Measurements from ENCODE around the gene PLA2G2D.

PLA2G2D gene

GRCh38 chr1:20108366-20109123 lies 10.8 kb downstream of the PLA2G2D start:
- no peak for TF ChIP-seq Cebpa-rat (IDR thresholded peaks at IDR 0.05)
- Histone ChIP-seq H3K9me3 (no peaks in the 10 kb centered on the region), H3K9ac (no peak overlapping the region), H3K27me3 (no peaks in the 10 kb centered on the region), H3K36me3 (no peaks in the 10 kb centered on the region), H3K4me2 (no peak overlapping the region), H4K20me1 (no peaks in the 10 kb centered on the region), H3K4me1 (peaks cover 11% of the 10 kb centered on the region; the same call in 1 of the 2 replicates), H3K4me3 (no peak overlapping the region), H3K27ac (no peak overlapping the region)

DNA sequence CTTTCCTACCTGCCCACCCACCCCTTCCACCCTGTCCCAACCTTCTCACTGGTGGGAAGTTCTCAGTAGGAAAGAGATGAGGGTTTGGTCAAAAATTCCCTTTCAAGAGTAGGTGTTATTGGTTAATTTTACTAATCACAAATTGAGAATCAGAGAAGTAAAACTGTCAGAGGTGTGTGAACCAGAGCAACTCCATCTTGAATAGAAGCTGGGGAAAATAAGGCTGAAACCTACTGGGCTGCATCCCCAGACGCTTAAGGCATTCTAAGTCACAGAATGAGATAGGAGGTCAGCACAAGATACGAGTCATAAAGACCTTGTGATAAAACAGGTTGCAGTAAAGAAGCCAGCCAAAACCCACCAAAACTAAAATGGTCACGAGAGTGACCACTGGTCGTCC lies 11.5 kb downstream of the PLA2G2D start:
- TF ChIP-seq Cebpa-rat (IDR thresholded peaks at IDR 0.05): no peak
- no peaks in the 10 kb centered on the region for H3K36me3 ChIP-seq
- peaks cover 11% of the 10 kb centered on the region; the same call in 1 of the 2 replicates for H3K4me1 ChIP-seq
- no peak overlapping the region for H3K27ac ChIP-seq
- no peak overlapping the region for H3K4me3 ChIP-seq
- no peaks in the 10 kb centered on the region for H3K9me3 ChIP-seq
- H3K9ac ChIP-seq: no peak overlapping the region
- H4K20me1 ChIP-seq: no peaks in the 10 kb centered on the region
- H3K27me3 ChIP-seq: no peaks in the 10 kb centered on the region
- no peak overlapping the region for H3K4me2 ChIP-seq

DNA sequence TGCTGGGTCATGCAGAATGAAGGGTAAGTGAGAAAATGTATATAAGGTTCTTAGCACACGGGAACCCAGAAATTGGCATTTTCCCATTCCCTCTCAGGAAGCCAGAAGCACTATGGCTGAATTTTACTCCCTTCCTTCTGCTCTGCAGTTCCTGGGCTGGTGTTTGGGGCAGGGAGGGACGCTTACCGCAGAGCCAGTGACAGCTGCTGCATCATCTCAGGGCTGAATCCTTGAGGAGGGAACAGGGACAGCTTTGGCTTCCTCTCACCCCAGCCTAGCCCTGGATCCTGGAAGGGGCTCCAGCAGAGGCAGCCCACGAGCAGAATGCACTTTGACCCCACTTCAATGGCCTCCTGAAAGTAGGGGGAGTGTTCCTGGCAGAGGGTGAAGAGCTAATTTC lies 12.0 kb downstream of the PLA2G2D start:
- peaks cover 11% of the 10 kb centered on the region; the same call in 1 of the 2 replicates for H3K4me1 ChIP-seq
- H3K4me2 ChIP-seq: no peak overlapping the region
- no peak overlapping the region for H3K27ac ChIP-seq
- no peaks in the 10 kb centered on the region for H3K9me3 ChIP-seq
- H4K20me1 ChIP-seq: no peaks in the 10 kb centered on the region
- no peaks in the 10 kb centered on the region for H3K36me3 ChIP-seq
- TF ChIP-seq Cebpa-rat (IDR thresholded peaks at IDR 0.05): no peak
- no peak overlapping the region for H3K4me3 ChIP-seq
- H3K9ac ChIP-seq: no peak overlapping the region
- H3K27me3 ChIP-seq: no peaks in the 10 kb centered on the region

- Histone ChIP-seq H3K4me3 (no peak overlapping the region), H3K9me3 (no peaks in the 10 kb centered on the region), H3K27ac (no peak overlapping the region), H3K4me1 (peaks cover 24% of the 10 kb centered on the region), H3K36me3 (no peaks in the 10 kb centered on the region), H4K20me1 (no peaks in the 10 kb centered on the region), H3K27me3 (no peaks in the 10 kb centered on the region), H3K9ac (no peak overlapping the region), H3K4me2 (no peak overlapping the region)
- no peak for TF ChIP-seq Cebpa-rat (IDR thresholded peaks at IDR 0.05)
Observed at GRCh38 chr1:20105856-20106255, 13.5 kb downstream of the PLA2G2D start.

- H3K9ac ChIP-seq: no peak overlapping the region
- H4K20me1 ChIP-seq: no peaks in the 10 kb centered on the region
- no peaks in the 10 kb centered on the region for H3K36me3 ChIP-seq
- no peaks in the 10 kb centered on the region for H3K9me3 ChIP-seq
- H3K4me2 ChIP-seq: no peak overlapping the region
- no peak for TF ChIP-seq Cebpa-rat (IDR thresholded peaks at IDR 0.05)
- H3K27me3 ChIP-seq: no peaks in the 10 kb centered on the region
- no peak overlapping the region for H3K27ac ChIP-seq
- peaks cover 23% of the 10 kb centered on the region for H3K4me1 ChIP-seq
- no peak overlapping the region for H3K4me3 ChIP-seq
Observed at GRCh38 chr1:20102875-20103274, 16.5 kb downstream of the PLA2G2D start.

- Histone ChIP-seq H3K4me1 (peaks cover 23% of the 10 kb centered on the region), H3K4me3 (no peak overlapping the region), H3K27me3 (no peaks in the 10 kb centered on the region), H3K4me2 (peak overlapping the region; percentile 50), H4K20me1 (no peaks in the 10 kb centered on the region), H3K9ac (no peak overlapping the region), H3K9me3 (no peaks in the 10 kb centered on the region), H3K27ac (peak overlapping the region; percentile 26; the same call in 1 of the 2 replicates), H3K36me3 (no peaks in the 10 kb centered on the region)
- TF ChIP-seq Cebpa-rat (IDR thresholded peaks at IDR 0.05): no peak
Observed at GRCh38 chr1:20100632-20101355, 18.5 kb downstream of the PLA2G2D start.

DNA sequence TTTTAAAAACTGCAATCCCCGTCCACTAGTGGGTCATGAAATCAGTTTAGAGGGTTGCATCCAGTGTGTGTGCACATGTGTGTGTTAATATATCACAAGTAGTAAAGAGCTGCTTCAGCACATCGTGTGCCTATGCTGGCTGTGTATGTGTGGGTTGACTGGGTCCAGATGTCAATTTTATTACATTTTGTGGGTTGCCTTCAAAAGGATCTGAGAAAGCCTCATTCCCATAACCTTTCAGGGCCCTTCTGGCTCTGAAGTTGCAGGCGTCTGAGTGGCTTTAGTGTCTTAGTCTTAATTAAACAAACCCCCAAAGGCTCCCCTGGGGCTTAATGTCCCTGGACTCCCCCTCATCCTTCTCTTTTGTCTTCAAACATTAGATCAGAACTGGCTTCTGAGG lies 19.8 kb downstream of the PLA2G2D start:
- no peak overlapping the region for H3K4me3 ChIP-seq
- H3K4me2 ChIP-seq: no peak overlapping the region
- no peak overlapping the region for H3K9ac ChIP-seq
- H3K4me1 ChIP-seq: peaks cover 23% of the 10 kb centered on the region
- no peaks in the 10 kb centered on the region for H3K9me3 ChIP-seq
- H3K36me3 ChIP-seq: no peaks in the 10 kb centered on the region
- no peak for TF ChIP-seq Cebpa-rat (IDR thresholded peaks at IDR 0.05)
- H3K27ac ChIP-seq: no peak overlapping the region
- no peaks in the 10 kb centered on the region for H4K20me1 ChIP-seq
- no peaks in the 10 kb centered on the region for H3K27me3 ChIP-seq

GRCh38 chr1:20096840-20097447 lies 22.4 kb downstream of the PLA2G2D start:
- no peaks in the 10 kb centered on the region for H3K36me3 ChIP-seq
- no peak for TF ChIP-seq Cebpa-rat (IDR thresholded peaks at IDR 0.05)

DNA sequence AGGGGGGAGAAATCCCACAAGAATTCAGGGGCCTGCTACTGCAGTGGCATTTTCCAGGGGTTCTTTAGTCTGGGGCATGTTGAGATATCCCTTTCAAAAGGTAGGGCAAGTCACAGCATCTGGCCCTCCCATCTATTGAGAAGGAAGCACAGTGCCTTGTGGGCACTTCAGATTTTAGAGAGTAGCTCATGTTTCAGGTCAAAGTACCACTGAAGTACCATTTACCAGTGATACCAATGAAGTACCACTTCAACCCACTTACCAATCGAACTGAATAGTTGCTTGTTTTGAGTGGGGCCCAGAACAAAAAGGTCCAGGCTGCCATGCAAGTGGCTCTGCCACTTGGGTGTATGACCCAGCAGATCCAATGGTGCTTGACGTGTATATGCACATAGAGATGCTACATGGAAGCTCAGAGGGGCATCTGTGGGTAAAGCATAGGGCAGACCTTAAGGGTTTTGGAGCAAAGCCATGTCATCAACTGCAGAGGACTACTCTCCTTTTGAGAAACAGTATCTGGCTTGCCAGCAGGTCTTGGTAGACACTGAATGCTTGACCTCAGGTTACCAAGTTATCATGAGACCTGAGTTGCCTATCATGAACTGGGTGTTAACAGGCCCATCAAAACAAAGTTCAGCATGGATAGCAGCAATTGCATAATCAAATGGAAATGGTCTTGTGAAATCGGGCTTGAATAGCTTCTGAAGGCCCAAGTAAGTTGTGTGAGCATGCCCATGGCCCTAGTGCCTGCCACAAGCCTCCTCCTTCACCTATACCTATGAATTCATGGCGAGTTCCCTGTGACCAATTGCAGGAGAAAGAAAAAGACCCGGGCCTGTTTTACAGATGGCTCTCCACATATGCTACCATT lies 23.5 kb downstream of the PLA2G2D start:
- no peaks in the 10 kb centered on the region for H3K27me3 ChIP-seq

More at GRCh38 chr1:20096840-20097447, 22.4 kb downstream of the PLA2G2D start:
- H3K4me1 ChIP-seq: peaks cover 21% of the 10 kb centered on the region
- no peak overlapping the region for H3K4me3 ChIP-seq
- H3K27me3 ChIP-seq: no peaks in the 10 kb centered on the region
- no peak overlapping the region for H3K9ac ChIP-seq
- H3K9me3 ChIP-seq: no peaks in the 10 kb centered on the region
- H3K27ac ChIP-seq: no peak overlapping the region
- H4K20me1 ChIP-seq: no peaks in the 10 kb centered on the region
- no peak overlapping the region for H3K4me2 ChIP-seq

More for the DNA sequence above, 23.5 kb downstream of the PLA2G2D start:
- Histone ChIP-seq H3K27ac (no peak overlapping the region), H4K20me1 (no peaks in the 10 kb centered on the region), H3K9me3 (no peaks in the 10 kb centered on the region), H3K36me3 (no peaks in the 10 kb centered on the region), H3K9ac (no peak overlapping the region), H3K4me3 (no peak overlapping the region), H3K4me1 (peaks cover 10% of the 10 kb centered on the region), H3K4me2 (no peak overlapping the region)
- TF ChIP-seq Cebpa-rat (IDR thresholded peaks at IDR 0.05): no peak
